WTC11 (cell line): ENCODE results near the gene TAS1R1.

Source experiments
- CTCF ChIP-seq: fragments of 200-600 bp; IDR thresholded peaks from 2 replicates; pipeline ENCODE4 v1.8.0; 2022; ENCODE audit warnings: antibody characterized with exemption
- E2F5 ChIP-seq: sonication (generic); formaldehyde crosslinking; IDR thresholded peaks from 2 replicates; pipeline ENCODE4 v1.8.1; 2022; ENCODE audit warnings: mild to moderate bottlenecking, moderate library complexity, missing genetic modification reagents
- ELF4 ChIP-seq: sonication (generic); formaldehyde crosslinking; IDR thresholded peaks from 2 replicates; pipeline ENCODE4 v1.8.1; 2022; ENCODE audit warnings: low read depth, mild to moderate bottlenecking, moderate library complexity, missing genetic modification reagents
- FOXP1 ChIP-seq: sonication (generic); formaldehyde crosslinking; IDR thresholded peaks from 2 replicates; pipeline ENCODE4 v1.8.0; 2022; ENCODE audit warnings: missing genetic modification reagents, mild to moderate bottlenecking, moderate library complexity, borderline replicate concordance
- JUN ChIP-seq: sonication (generic); formaldehyde crosslinking; IDR thresholded peaks from 2 replicates; pipeline ENCODE4 v1.8.0; 2023; ENCODE audit warnings: mild to moderate bottlenecking, missing genetic modification reagents
- NR3C1 ChIP-seq: sonication (generic); formaldehyde crosslinking; conservative IDR thresholded peaks from 2 replicates; pipeline ENCODE4 v1.8.1; 2023; ENCODE audit warnings: low read depth, mild to moderate bottlenecking, missing genetic modification reagents
- ZNF121 ChIP-seq: sonication (generic); formaldehyde crosslinking; IDR thresholded peaks from 2 replicates; pipeline ENCODE4 v1.8.0; 2023; ENCODE audit warnings: missing genetic modification reagents
- ZNF232 ChIP-seq: sonication (generic); formaldehyde crosslinking; IDR thresholded peaks from 2 replicates; pipeline ENCODE4 v1.8.0; 2022; ENCODE audit warnings: mild to moderate bottlenecking, missing genetic modification reagents
- ZNF263 ChIP-seq: sonication (generic); formaldehyde crosslinking; IDR thresholded peaks from 2 replicates; pipeline ENCODE4 v1.8.1; 2022; ENCODE audit warnings: low read depth, mild to moderate bottlenecking, moderate library complexity, missing genetic modification reagents
- ZNF416 ChIP-seq: fragments of 250-450 bp; sonication (Bioruptor Pico); IDR thresholded peaks from 2 replicates; pipeline ENCODE4 v1.9.0; 2021; ENCODE audit warnings: mild to moderate bottlenecking, inconsistent platforms
- TF ChIP-seq, protein P1 (sequence below): sonication (generic); formaldehyde crosslinking; IDR thresholded peaks from 2 replicates; pipeline ENCODE4 v1.8.0; 2022; ENCODE audit warnings: mild to moderate bottlenecking, missing genetic modification reagents
- TF ChIP-seq, protein P2 (sequence below): sonication (generic); formaldehyde crosslinking; IDR thresholded peaks from 2 replicates; pipeline ENCODE4 v1.8.1; 2022; ENCODE audit warnings: low read depth, mild to moderate bottlenecking, moderate library complexity, missing genetic modification reagents, borderline replicate concordance

DNA sequence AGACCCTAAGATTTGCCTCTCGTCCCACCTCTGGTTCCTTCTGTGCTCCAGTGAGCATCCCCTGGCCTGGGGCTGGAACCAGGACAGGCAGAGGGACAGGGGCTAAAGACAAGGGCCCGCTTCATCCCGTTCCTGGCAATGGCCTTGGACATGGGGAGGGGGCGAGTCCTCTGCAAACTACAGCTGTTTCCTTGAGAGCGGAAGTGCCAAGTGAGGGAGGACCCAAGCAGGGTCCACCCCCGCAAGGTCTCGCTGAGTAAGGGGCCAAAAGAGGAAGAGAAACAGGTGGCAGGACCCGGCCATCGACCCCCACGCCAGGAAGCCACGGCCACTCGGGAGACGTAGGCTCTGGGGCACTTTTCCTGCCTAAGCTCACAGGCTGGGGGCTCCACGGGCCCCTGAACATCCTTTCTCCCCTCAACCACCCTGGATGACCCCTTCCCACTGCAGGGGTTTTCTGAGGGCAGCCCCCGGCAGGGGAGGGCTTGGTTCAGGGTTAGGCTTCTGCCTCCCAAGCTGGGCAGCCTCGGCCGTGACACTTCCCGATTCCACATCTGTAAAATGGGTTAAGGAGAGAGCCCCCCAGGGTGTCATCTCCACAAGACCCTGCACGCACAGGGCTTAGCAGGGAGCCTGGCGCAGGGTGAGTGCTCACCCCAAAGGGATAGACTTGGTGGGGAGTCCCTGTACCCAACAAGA, 45.7 kb upstream of the TAS1R1 start:
- no peak for TF ChIP-seq ZNF121 (CRISPR knock-in tag)
- TF ChIP-seq, protein P1, sequence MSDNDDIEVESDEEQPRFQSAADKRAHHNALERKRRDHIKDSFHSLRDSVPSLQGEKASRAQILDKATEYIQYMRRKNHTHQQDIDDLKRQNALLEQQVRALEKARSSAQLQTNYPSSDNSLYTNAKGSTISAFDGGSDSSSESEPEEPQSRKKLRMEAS: no peak
- no peak for TF ChIP-seq NR3C1 (CRISPR knock-in tag)
- no peak for TF ChIP-seq E2F5
- TF ChIP-seq ZNF232 (CRISPR knock-in tag): no peak
- TF ChIP-seq CTCF: no peak
- TF ChIP-seq JUN (CRISPR knock-in tag): no peak
- TF ChIP-seq FOXP1 (CRISPR knock-in tag): no peak
- no peak for TF ChIP-seq ELF4 (CRISPR knock-in tag)
- no peak for TF ChIP-seq ZNF263 (CRISPR knock-in tag)
- TF ChIP-seq, protein P2, sequence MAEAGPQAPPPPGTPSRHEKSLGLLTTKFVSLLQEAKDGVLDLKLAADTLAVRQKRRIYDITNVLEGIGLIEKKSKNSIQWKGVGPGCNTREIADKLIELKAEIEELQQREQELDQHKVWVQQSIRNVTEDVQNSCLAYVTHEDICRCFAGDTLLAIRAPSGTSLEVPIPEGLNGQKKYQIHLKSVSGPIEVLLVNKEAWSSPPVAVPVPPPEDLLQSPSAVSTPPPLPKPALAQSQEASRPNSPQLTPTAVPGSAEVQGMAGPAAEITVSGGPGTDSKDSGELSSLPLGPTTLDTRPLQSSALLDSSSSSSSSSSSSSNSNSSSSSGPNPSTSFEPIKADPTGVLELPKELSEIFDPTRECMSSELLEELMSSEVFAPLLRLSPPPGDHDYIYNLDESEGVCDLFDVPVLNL (CRISPR knock-in tag): no peak
- TF ChIP-seq ZNF416 (CRISPR knock-in tag): no peak
